ENCODE data around the gene CIB4.

CIB4 gene

DNA sequence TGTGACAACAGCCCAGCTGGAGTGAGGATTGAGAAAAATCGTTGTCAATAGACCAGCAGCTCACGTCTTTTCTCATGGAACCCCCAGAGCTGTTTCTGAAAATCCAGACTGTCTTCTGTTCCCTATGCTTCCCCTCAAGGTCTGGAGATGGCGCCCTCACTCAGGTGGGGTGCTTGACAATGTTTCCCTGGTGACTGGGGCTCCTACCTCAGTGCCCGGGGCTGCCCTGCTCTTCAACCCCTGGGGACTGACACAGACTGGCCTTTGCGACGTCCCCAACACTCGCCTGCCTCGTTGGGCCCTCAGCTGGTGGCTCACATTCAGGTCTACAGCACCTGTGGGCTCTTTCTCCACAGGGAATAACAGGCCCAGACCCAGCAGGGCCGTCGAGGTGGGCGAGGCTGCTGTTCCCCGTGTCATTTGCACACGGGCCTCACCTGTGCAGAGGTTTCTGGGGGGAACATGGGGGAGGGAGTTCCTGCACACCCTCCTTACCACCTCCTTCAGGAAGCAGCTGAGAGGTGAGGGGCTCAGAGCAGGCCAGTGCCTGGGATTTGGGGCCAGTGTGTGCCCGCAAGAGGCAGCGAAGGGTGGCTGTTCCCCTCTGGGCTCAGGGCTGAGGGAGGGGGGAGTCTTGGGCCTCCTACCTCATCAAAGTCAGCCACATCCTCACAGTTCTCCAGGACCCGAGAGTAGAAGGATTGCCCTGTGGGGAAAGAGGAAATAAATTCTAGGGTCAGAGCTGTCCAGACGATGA lies 103.9 kb downstream of the CIB4 start:
- no peak for DNase-seq (ENCODE audit: low read depth in 2 of 2)
- no peak overlapping the region for H3K4me3 ChIP-seq (replicated peaks in 1 of 2; ENCODE audit: low read depth in 2 of 2, low read length in 2 of 2)
- TF ChIP-seq, protein P1, sequence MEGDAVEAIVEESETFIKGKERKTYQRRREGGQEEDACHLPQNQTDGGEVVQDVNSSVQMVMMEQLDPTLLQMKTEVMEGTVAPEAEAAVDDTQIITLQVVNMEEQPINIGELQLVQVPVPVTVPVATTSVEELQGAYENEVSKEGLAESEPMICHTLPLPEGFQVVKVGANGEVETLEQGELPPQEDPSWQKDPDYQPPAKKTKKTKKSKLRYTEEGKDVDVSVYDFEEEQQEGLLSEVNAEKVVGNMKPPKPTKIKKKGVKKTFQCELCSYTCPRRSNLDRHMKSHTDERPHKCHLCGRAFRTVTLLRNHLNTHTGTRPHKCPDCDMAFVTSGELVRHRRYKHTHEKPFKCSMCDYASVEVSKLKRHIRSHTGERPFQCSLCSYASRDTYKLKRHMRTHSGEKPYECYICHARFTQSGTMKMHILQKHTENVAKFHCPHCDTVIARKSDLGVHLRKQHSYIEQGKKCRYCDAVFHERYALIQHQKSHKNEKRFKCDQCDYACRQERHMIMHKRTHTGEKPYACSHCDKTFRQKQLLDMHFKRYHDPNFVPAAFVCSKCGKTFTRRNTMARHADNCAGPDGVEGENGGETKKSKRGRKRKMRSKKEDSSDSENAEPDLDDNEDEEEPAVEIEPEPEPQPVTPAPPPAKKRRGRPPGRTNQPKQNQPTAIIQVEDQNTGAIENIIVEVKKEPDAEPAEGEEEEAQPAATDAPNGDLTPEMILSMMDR (IDR thresholded peaks at IDR 0.05; ENCODE audit: low read depth, low read length): no peak

DNA sequence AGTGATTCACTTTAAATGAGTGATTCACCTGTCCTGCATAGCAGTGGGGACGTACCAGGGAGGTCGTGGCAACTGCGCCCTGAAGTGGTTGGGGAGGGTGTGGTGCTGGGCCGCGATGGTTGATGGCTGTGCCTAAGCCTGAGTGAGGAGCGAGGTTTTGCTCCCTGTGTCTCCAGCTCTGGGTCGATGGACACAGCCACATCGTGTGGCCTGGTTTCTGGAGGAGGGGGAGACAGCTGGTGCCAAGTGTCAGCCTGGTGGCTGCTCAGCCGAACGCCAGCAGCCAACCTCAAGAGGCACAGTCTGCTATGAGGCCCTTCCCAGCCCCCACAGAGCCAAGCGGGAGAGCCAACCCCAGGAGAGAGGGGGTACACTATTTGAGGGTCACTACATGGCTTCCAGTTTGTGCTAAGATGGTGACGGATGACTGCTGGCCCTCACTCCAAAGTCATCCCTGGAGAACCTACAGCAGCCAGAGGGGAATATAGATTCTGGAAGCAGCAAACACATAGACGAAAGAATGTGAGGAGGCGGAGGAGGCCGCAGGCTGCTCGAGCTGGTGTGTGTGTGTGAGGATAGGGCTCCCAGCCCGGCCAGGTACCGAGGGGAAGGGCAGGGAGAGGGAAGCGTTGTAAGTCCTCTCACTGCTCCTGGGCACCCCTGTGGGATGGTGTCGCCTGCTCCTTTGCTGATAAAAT lies 104.6 kb downstream of the CIB4 start:
- TF ChIP-seq, protein P1 (IDR thresholded peaks at IDR 0.05; ENCODE audit: low read depth, low read length): no peak
- no peak for DNase-seq (ENCODE audit: low read depth in 2 of 2)
- H3K4me3 ChIP-seq (replicated peaks in 1 of 2; ENCODE audit: low read depth in 2 of 2, low read length in 2 of 2): no peak overlapping the region

DNA sequence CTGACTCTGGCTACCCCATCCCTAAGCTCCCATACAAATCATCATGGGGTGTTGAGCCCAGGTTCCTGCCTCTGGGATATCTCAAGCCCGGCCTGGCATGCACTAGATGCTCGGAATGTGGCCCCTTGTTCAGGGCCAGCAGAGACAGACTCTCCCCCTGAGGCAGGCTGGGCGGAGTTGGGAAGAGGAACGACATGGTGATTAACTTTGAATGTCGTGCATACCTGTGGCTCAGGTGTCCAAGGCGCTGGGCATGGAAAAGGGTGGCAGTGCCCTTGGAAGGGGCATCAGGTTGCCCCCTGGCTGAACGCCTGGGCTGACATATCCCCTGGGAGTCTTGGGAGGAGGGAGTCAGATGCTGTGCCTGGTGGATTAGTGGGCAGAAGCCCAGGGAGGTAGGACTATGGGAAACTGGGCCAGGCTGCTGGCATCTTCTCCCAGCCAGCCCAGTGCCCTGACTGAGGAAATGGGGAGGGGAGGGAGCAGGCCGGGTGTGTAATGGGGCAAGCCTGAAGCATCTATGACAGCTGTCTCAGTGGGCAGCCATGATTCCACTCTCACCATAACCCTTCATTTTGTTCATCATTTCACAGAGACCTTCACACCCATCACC lies 105.4 kb downstream of the CIB4 start:
- no peak overlapping the region for H3K4me3 ChIP-seq (replicated peaks in 1 of 2; ENCODE audit: low read depth in 2 of 2, low read length in 2 of 2)
- TF ChIP-seq, protein P1 (IDR thresholded peaks at IDR 0.05; ENCODE audit: low read depth, low read length): no peak
- no peak for DNase-seq (ENCODE audit: low read depth in 2 of 2)

DNA sequence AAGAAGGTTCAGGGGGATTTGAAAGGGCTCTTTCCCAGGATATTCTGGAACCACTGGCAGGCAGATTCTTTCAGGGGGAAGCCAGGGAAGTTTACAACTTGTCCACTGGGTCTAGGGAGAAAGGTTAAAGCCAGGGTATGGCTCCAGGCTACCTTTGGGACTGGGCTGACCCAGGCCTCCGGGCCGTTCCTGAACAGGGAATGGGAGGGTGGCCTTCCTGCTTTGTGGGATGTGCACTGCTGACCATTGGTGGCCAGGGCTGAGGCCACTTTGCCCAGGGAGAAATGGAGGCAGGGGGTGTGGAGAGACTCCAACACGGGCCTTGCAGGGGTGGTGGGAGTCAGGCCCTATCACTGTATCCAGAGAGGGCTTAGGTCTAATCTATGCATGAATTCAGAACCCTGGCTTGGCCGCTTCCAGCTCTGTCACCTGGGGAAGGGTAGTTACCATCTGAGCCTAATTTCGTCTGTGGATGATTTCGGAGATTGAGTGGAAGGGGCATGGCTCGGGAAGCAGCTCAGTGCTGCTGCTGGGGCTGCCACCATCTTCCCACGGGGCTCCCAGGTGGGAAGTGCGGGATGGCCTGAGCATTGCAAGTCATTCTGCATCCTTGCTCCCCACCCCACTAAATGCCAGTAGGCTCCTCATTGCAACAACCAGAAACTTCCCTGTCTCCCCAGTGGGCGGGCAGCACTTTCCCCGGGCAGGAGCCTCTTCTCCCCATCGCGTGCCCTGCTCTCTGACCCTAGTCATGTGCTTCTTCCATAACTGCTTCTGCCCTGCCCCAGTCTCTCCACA lies 106.1 kb downstream of the CIB4 start:
- TF ChIP-seq, protein P1 (IDR thresholded peaks at IDR 0.05; ENCODE audit: low read depth, low read length): no peak
- no peak overlapping the region for H3K4me3 ChIP-seq (replicated peaks in 1 of 2; ENCODE audit: low read depth in 2 of 2, low read length in 2 of 2)
- DNase-seq (ENCODE audit: low read depth in 2 of 2): no peak

DNA sequence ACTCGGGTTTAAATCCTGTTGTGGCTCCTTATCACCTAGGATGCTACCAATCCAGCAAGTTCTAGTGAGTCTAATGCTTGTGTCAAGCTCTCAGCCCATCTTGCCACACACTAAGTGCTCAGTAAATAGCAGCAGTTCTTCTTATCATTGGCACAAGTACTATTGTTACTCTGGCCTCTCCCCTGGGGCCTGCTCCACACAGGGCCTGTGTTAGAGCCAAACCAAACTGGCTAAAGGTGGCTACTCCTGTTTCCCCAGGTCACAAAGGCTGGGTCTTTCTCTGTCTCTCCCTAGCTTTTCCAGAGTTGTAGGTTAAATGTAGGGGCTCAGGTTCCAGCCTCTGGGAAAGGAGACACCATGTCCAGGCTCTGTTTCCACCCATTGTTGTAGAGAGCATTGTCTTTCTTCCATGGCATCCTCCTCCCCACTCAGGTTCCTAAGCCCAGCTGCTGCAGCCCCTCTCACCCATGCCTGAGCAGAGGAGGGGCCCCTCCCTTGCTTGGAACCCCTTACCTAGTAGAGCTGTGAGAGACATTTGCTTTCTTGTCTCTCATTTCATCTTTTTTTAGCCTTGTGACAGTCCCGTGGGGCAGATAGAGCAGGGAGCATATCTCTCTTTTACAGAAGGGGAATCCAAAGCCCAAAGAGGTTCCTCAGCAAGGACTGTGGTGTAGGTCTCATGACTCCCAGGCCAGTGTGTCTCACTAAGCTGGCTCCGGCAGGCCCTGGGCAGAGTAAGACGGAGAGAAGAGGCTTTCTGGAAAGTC lies 106.9 kb downstream of the CIB4 start:
- DNase-seq (ENCODE audit: low read depth in 2 of 2): peak in 1 of 2 donors; percentile 5
- TF ChIP-seq, protein P1 (IDR thresholded peaks at IDR 0.05; ENCODE audit: low read depth, low read length): no peak
- H3K4me3 ChIP-seq (replicated peaks in 1 of 2; ENCODE audit: low read depth in 2 of 2, low read length in 2 of 2): no peak overlapping the region

DNA sequence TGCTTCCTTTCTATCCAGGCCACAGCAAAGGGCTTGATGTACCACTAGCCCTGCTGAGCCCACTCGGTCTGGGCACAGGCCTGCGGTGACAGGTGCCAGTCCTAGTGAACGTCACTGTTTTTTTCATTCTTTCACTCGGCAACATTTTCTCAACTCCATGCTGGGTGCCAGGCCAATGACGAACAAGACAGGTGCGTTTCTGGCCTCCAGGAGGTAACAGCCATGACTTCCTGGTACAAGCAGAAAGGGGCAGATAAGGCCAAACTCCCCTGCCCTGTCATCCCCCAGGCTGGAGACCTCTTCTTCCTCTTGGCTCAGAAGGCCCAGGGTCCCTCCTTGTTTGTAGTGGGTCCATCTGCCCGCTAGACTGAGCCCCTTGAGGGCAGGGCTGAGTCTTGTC lies 107.5 kb downstream of the CIB4 start:
- TF ChIP-seq, protein P1 (IDR thresholded peaks at IDR 0.05; ENCODE audit: low read depth, low read length): no peak
- no peak for DNase-seq (ENCODE audit: low read depth in 2 of 2)
- no peak overlapping the region for H3K4me3 ChIP-seq (replicated peaks in 1 of 2; ENCODE audit: low read depth in 2 of 2, low read length in 2 of 2)
